Measurements from ENCODE around the gene PPARG.

Gene PPARG

GRCh38 chr3:12345584-12346494 is 57.0 kb downstream of the PPARG start:
- DNase-seq, result no peak

- DNase-seq, result no peak
These were observed 58.4 kb downstream of the PPARG start for GRCh38 chr3:12347301-12347700.

- DNase-seq, result no peak
These were observed 61.3 kb downstream of the PPARG start for GRCh38 chr3:12349895-12350811.

GRCh38 chr3:12351145-12351544 is 62.3 kb downstream of the PPARG start:
- no peak for DNase-seq

- no peak for DNase-seq
These were observed 63.4 kb downstream of the PPARG start for GRCh38 chr3:12352253-12352652.

- no peak for DNase-seq
These were observed 63.9 kb downstream of the PPARG start for GRCh38 chr3:12352755-12353154.

GRCh38 chr3:12353796-12354525 is 65.1 kb downstream of the PPARG start:
- no peak for DNase-seq

GRCh38 chr3:12356175-12356574 is 67.3 kb downstream of the PPARG start:
- DNase-seq, result no peak

- no peak for DNase-seq
These were observed 68.1 kb downstream of the PPARG start for GRCh38 chr3:12356996-12357395.

GRCh38 chr3:12357456-12357855 is 68.6 kb downstream of the PPARG start:
- no peak for DNase-seq

- no peak for DNase-seq
These were observed 74.7 kb downstream of the PPARG start for GRCh38 chr3:12363397-12364195.

- DNase-seq, result no peak
These were observed 78.5 kb downstream of the PPARG start for GRCh38 chr3:12367346-12367745.

GRCh38 chr3:12369029-12369428 is 80.2 kb downstream of the PPARG start:
- no peak for DNase-seq

GRCh38 chr3:12369598-12369997 is 80.7 kb downstream of the PPARG start:
- no peak for DNase-seq

- no peak for DNase-seq
These were observed 81.9 kb downstream of the PPARG start for GRCh38 chr3:12370758-12371157.

- no peak for DNase-seq
These were observed 82.8 kb downstream of the PPARG start for GRCh38 chr3:12371525-12372140.

- no peak for DNase-seq
These were observed 83.9 kb downstream of the PPARG start for GRCh38 chr3:12372741-12373280.

- no peak for DNase-seq
These were observed 86.7 kb downstream of the PPARG start for GRCh38 chr3:12375572-12375971.

- DNase-seq, result no peak
These were observed 91.0 kb downstream of the PPARG start for GRCh38 chr3:12379640-12380429.

- no peak for DNase-seq
These were observed 91.6 kb downstream of the PPARG start for GRCh38 chr3:12380461-12380860.

GRCh38 chr3:12381199-12381598 is 92.3 kb downstream of the PPARG start:
- DNase-seq, result no peak
